Osteocyte (in vitro differentiated cells): ENCODE data around the gene SSBP3. TPM values are rescaled to one million over a fixed set of nuclear protein-coding genes. Genes with fewer than 3 reads are reported as not detected.
A peak's percentile ranks its signal among the peaks of the same experiment; 100 is the strongest.

Source experiments
- DNase-seq: peaks from one replicate; pipeline ENCODE4 v3.0.0; 2021; ENCODE audit warnings: mixed read lengths; ENCODE audit not compliant: unreplicated experiment; ENCODE audit errors: extremely low spot score
- H3K27ac Mint-ChIP-seq: one replicate; pipeline ENCODE4 v1.8.0; 2021; ENCODE audit warnings: mild to moderate bottlenecking, mixed read lengths; ENCODE audit not compliant: unreplicated experiment
- H3K27me3 Mint-ChIP-seq: one replicate; pipeline ENCODE4 v1.8.0; 2021; ENCODE audit warnings: mixed read lengths; ENCODE audit not compliant: unreplicated experiment
- H3K36me3 Mint-ChIP-seq: one replicate; pipeline ENCODE4 v1.8.0; 2021; ENCODE audit warnings: mixed read lengths; ENCODE audit not compliant: unreplicated experiment
- H3K4me1 Mint-ChIP-seq: one replicate; pipeline ENCODE4 v1.8.0; 2021; ENCODE audit warnings: mixed read lengths; ENCODE audit not compliant: unreplicated experiment
- H3K4me3 Mint-ChIP-seq: one replicate; pipeline ENCODE4 v1.8.0; 2021; ENCODE audit warnings: mild to moderate bottlenecking, moderate library complexity, mixed read lengths; ENCODE audit not compliant: unreplicated experiment
- H3K9me3 Mint-ChIP-seq: one replicate; pipeline ENCODE4 v1.8.0; 2021; ENCODE audit warnings: mixed read lengths; ENCODE audit not compliant: unreplicated experiment
- total RNA-seq: library from RNA; stranded (reverse); gene quantifications from 2 replicates; pipeline ENCODE4 v1.2.1, GENCODE V29; 2021
- TF ChIP-seq, protein P1 (sequence below): fragments of 200-600 bp; sonication (generic); IDR thresholded peaks from 2 replicates; pipeline ENCODE4 v1.5.0; 2021; ENCODE audit warnings: antibody characterized with exemption, mild to moderate bottlenecking, moderate library complexity

SSBP3 gene
- total RNA-seq, 1 donor from 2014 or later, result 56.4 TPM

DNA sequence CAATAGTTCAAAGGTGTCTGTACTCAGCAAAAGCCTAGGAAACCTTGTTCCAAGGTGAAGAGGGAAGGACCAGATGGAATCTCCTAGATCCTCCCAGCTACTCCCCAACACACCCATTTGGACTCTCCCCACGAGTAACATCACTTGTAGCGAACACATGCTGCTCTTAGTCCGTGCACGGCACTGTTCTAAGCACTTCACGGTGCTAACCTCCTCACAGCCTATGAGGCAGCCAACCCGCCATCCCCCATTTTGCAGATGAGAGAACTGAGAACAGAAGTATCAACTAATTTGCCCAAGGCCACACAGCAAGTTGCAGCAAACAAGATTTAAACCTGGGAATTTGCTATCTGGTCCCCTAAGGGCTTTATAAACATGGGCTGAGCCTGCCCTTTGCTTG, 182.0 kb downstream of the SSBP3 start:
- Mint-ChIP-seq H3K4me3 (no peak overlapping the region), H3K4me1 (peaks cover 44% of the 10 kb centered on the region), H3K27me3 (no peaks in the 10 kb centered on the region), H3K27ac (no peak overlapping the region), H3K9me3 (no peaks in the 10 kb centered on the region), H3K36me3 (peaks cover 7% of the 10 kb centered on the region)
- DNase-seq, result no peak
- TF ChIP-seq, protein P1, sequence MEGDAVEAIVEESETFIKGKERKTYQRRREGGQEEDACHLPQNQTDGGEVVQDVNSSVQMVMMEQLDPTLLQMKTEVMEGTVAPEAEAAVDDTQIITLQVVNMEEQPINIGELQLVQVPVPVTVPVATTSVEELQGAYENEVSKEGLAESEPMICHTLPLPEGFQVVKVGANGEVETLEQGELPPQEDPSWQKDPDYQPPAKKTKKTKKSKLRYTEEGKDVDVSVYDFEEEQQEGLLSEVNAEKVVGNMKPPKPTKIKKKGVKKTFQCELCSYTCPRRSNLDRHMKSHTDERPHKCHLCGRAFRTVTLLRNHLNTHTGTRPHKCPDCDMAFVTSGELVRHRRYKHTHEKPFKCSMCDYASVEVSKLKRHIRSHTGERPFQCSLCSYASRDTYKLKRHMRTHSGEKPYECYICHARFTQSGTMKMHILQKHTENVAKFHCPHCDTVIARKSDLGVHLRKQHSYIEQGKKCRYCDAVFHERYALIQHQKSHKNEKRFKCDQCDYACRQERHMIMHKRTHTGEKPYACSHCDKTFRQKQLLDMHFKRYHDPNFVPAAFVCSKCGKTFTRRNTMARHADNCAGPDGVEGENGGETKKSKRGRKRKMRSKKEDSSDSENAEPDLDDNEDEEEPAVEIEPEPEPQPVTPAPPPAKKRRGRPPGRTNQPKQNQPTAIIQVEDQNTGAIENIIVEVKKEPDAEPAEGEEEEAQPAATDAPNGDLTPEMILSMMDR, result no peak

DNA sequence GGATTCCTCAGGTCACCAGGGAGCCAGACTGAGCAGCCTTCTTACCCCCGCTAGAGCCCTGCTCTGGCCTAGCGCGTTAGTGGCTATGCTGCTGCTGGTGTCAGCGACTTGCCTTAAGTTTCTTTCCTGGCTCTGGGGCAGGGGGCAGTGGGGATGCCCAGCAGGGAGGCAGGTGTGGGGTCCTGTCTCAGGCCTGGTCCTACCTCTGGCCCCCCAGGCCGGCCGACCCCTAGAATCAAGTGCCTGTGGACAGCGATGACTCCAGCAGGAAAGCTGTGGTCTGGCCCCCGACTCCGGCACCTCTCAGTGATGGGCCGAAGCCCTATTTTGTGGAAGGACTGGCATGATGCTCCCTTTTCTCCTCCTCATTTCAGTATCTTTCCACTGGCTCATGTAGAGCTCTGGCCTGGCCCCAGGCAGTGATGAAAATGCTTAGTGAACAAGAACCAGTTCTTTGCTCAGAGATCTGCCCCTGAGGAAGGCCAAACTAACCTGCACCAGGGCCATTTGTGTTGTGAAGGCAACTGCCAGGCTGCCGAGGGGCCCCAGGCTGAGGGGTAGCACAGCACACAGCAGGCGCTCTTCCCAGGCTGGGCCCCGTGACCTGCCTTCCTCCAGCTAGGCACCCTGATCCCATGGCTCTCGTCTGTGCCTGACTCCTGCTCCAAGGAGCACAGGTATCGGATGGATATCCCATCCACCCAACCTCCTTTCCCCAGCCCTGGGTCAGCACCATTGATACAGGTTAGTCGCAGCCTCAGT, 182.6 kb downstream of the SSBP3 start:
- Mint-ChIP-seq H3K4me1 (peaks cover 47% of the 10 kb centered on the region), H3K27ac (no peak overlapping the region), H3K9me3 (no peaks in the 10 kb centered on the region), H3K36me3 (peaks cover 9% of the 10 kb centered on the region), H3K27me3 (no peaks in the 10 kb centered on the region), H3K4me3 (no peak overlapping the region)
- TF ChIP-seq, protein P1, result no peak
- DNase-seq, result no peak

DNA sequence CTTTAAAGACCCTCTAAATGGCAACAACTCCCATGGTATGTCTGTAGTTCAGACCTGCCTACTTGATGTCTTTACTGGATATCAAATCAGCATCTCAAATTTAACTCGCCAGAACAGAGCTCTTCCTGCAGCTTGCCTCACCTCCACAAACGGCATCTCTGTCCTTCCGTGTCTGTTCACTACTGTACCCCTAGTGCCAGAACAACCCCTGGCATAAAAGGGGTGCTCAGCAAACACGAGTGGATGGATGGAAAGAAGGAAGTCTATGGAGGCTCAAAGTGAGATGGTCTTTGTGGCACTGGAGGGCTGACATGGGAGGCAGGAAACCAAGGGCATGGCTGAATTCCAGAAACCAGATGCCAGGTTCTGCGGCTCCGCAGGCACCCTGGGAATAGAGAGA, 183.5 kb downstream of the SSBP3 start:
- Mint-ChIP-seq H3K9me3 (no peaks in the 10 kb centered on the region), H3K4me3 (no peak overlapping the region), H3K27me3 (no peaks in the 10 kb centered on the region), H3K27ac (no peak overlapping the region), H3K4me1 (peaks cover 41% of the 10 kb centered on the region), H3K36me3 (peaks cover 16% of the 10 kb centered on the region)
- TF ChIP-seq, protein P1, result no peak
- DNase-seq, result no peak

DNA sequence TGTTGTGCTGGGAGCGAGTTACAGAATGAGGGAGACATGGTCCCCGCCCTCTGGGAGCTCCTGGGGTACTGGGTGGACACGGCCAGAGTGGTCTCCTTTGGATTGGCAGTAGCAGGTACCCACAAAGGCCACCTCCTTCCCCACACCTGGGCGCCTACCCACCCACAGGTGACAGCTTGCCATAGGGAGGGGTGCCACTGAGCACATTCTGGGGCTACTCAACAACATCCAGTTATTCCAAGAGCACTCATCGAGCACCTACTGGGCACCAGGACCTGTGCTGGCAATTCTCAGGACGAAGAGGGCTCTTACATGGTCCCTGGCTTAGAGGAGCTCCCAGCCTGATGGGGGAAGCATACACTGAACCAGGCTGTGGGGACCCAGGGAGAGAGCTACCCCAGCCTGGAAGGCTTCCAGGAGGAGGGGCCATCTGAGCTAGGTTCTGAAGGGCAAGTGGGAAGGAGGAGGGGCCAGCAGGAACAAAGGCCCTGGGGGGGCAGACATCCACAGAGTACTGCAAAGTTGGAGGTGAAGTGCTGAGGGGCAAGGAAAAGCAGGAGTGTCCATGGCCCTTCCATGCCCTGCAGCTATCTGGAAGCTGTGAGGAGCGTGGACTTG, 184.2 kb downstream of the SSBP3 start:
- Mint-ChIP-seq H3K9me3 (no peaks in the 10 kb centered on the region), H3K4me3 (no peak overlapping the region), H3K27ac (no peak overlapping the region), H3K36me3 (peaks cover 22% of the 10 kb centered on the region), H3K27me3 (no peaks in the 10 kb centered on the region), H3K4me1 (peaks cover 34% of the 10 kb centered on the region)
- TF ChIP-seq, protein P1, result no peak
- no peak for DNase-seq

DNA sequence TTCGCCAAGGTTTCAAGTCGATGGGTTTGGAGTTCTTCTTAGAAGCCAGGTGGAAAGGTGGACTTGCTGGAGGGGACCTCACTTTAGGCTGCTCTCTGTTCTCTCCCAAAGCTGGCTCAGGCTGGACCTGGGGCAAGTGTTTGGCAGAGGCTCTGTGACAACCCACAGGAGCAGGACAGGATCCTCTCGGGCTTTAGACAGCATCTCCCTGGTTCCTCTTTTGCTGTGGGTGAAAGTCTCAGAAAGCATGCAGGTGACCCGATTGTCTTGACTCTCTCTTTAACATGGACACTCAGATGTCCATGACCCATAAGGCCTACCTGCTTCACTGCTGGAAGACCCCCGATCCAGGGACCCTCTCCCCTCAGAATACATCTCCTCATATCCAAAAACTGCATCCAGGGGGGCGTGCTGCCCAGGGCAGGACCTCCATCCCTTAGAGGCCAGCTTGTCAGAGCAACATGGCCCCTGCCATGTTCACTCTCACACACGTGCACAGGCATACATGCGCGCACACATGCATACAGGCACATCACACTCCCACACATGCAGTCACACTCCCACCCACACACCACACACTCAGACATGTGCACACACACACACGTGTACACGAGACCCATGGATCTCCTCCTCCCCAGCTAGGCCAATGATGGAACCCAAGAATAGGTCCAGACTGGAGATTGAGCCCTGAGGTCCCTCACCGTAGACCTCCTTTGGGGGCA, 184.9 kb downstream of the SSBP3 start:
- H3K36me3 Mint-ChIP-seq, result peaks cover 28% of the 10 kb centered on the region
- TF ChIP-seq, protein P1, result no peak
- H3K4me3 Mint-ChIP-seq, result no peak overlapping the region
- no peaks in the 10 kb centered on the region for H3K27me3 Mint-ChIP-seq
- peak overlapping the region; percentile 7 for H3K27ac Mint-ChIP-seq
- no peaks in the 10 kb centered on the region for H3K9me3 Mint-ChIP-seq
- H3K4me1 Mint-ChIP-seq, result peaks cover 26% of the 10 kb centered on the region
- no peak for DNase-seq
